Tibial artery (tissue), 4 donors: ENCODE measurements around the gene SDHAF2.

Experiments
- DNase-seq, 2 donors: peaks; one replicate each; pipeline ENCODE4 v3.0.0-alpha.2; 2019
- H3K27ac ChIP-seq, 2 donors: fragments of 200-600 bp; sonication (generic) in 1 of 2; 1 replicate in 1 of 2; 2 replicates in 1 of 2; pipeline ENCODE4 v1.5.1; 2018 to 2019; ENCODE audit warnings: mild to moderate bottlenecking in 1 of 2
- H3K27me3 ChIP-seq, 2 donors: fragments of 200-600 bp; sonication (generic) in 1 of 2; one replicate each; pipeline versions ENCODE4 v1.5.1 to v1.6.0; 2016 to 2019
- H3K36me3 ChIP-seq, 3 donors: fragments of 200-600 bp; sonication (generic) in 2 of 3; one replicate each; pipeline ENCODE4 v1.5.1; 2016 to 2019; ENCODE audit warnings: mild to moderate bottlenecking in 2 of 3
- H3K4me1 ChIP-seq, 4 donors: fragments of 200-600 bp; sonication (generic) in 2 of 4; 1 replicate in 3 of 4; 2 replicates in 1 of 4; pipeline ENCODE4 v1.5.1; 2016 to 2019
- H3K4me3 ChIP-seq, 2 donors: fragments of 200-600 bp; sonication (generic) in 1 of 2; 1 replicate in 1 of 2; 2 replicates in 1 of 2; pipeline ENCODE4 v1.5.1; 2018 to 2019; ENCODE audit warnings: mild to moderate bottlenecking in 2 of 2
- H3K9me3 ChIP-seq, 3 donors: fragments of 200-600 bp; sonication (generic) in 1 of 3; one replicate each; pipeline ENCODE4 v1.5.1; 2016 to 2019
- intact Hi-C: fragments of 100-400 bp; cut with DNase I; formaldehyde crosslinking; loops from one replicate; pipeline ENCODE4 v1.15.0; 2023; ENCODE audit warnings: low total_unique reads
- TF ChIP-seq, protein P1 (sequence below), 2 experiments: fragments of 200-600 bp in 1 of 2; fragments of 450-650 bp in 1 of 2; IDR thresholded peaks; one replicate each; pipeline ENCODE4 v1.5.1; 2017 to 2019; ENCODE audit warnings: antibody characterized with exemption in 2 of 2, mild to moderate bottlenecking in 1 of 2, moderate library complexity in 1 of 2

The SDHAF2 gene

GRCh38 chr11:61481806-61482205 is 51.9 kb downstream of the SDHAF2 start:
- Histone ChIP-seq H3K27ac (no peak overlapping the region), H3K4me3 (no peak overlapping the region), H3K9me3 (no peaks in the 10 kb centered on the region), H3K36me3 (peaks cover 0 to 4% (median 0%) of the 10 kb centered on the region in 3 donors), H3K27me3 (peaks cover 0 to 3% of the 10 kb centered on the region in 2 donors), H3K4me1 (peaks cover 0 to 18% (median 8%) of the 10 kb centered on the region in 4 donors)
- TF ChIP-seq, protein P1, sequence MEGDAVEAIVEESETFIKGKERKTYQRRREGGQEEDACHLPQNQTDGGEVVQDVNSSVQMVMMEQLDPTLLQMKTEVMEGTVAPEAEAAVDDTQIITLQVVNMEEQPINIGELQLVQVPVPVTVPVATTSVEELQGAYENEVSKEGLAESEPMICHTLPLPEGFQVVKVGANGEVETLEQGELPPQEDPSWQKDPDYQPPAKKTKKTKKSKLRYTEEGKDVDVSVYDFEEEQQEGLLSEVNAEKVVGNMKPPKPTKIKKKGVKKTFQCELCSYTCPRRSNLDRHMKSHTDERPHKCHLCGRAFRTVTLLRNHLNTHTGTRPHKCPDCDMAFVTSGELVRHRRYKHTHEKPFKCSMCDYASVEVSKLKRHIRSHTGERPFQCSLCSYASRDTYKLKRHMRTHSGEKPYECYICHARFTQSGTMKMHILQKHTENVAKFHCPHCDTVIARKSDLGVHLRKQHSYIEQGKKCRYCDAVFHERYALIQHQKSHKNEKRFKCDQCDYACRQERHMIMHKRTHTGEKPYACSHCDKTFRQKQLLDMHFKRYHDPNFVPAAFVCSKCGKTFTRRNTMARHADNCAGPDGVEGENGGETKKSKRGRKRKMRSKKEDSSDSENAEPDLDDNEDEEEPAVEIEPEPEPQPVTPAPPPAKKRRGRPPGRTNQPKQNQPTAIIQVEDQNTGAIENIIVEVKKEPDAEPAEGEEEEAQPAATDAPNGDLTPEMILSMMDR (IDR thresholded peaks at IDR 0.05), result no peak
- DNase-seq, result no peak
- intact Hi-C loops, result no loop called here

GRCh38 chr11:61482513-61482912 is 52.6 kb downstream of the SDHAF2 start:
- H3K4me3 ChIP-seq, result no peak overlapping the region
- DNase-seq, result no peak
- H3K27ac ChIP-seq, result no peak overlapping the region
- intact Hi-C loops, result no loop called here
- no peaks in the 10 kb centered on the region for H3K9me3 ChIP-seq
- TF ChIP-seq, protein P1 (IDR thresholded peaks at IDR 0.05), result no peak
- H3K36me3 ChIP-seq, result peaks cover 0 to 11% (median 0%) of the 10 kb centered on the region in 3 donors
- peaks cover 0 to 11% (median 3%) of the 10 kb centered on the region in 4 donors for H3K4me1 ChIP-seq
- H3K27me3 ChIP-seq, result peaks cover 0 to 3% of the 10 kb centered on the region in 2 donors

DNA sequence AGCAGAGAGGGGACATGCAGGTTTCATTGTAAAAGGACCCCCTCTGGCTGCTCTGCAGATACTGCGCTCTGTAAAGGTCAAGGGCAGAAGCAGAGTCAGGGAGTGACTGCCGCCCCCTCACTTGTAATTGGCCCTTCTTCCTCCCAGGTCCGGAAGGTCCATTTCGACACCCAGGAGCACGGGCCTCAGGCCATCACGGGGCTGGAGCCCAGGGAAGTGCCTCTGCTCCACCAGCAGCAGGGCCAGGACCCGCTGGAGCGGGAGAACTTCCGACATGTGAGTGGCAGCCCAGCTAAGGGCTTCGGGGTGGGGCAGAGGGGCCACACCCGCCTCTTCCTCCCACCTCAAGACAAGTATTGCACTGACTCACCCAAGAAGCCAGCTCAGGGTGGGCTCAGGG is 54.6 kb downstream of the SDHAF2 start:
- Histone ChIP-seq H3K27ac (no peak overlapping the region), H3K4me3 (no peak overlapping the region), H3K27me3 (peaks cover 0 to 3% of the 10 kb centered on the region in 2 donors), H3K4me1 (peaks cover 0 to 21% (median 14%) of the 10 kb centered on the region in 4 donors), H3K9me3 (no peaks in the 10 kb centered on the region), H3K36me3 (peaks cover 0 to 12% (median 0%) of the 10 kb centered on the region in 3 donors)
- DNase-seq, result no peak
- intact Hi-C loops, result no loop called here
- TF ChIP-seq, protein P1 (IDR thresholded peaks at IDR 0.05), result no peak

- Histone ChIP-seq H3K4me3 (no peak overlapping the region), H3K27ac (no peak overlapping the region), H3K27me3 (peaks cover 0 to 3% of the 10 kb centered on the region in 2 donors), H3K4me1 (peaks cover 0 to 27% (median 20%) of the 10 kb centered on the region in 4 donors), H3K9me3 (no peaks in the 10 kb centered on the region), H3K36me3 (peaks cover 0 to 12% (median 0%) of the 10 kb centered on the region in 3 donors)
- intact Hi-C loops, result no loop called here
- DNase-seq, result no peak
- TF ChIP-seq, protein P1 (IDR thresholded peaks at IDR 0.05), result no peak
Observed at GRCh38 chr11:61485080-61485479, 55.2 kb downstream of the SDHAF2 start.

- H3K27me3 ChIP-seq, result peaks cover 0 to 3% of the 10 kb centered on the region in 2 donors
- peaks cover 0 to 12% (median 0%) of the 10 kb centered on the region in 3 donors for H3K36me3 ChIP-seq
- TF ChIP-seq, protein P1 (IDR thresholded peaks at IDR 0.05), result no peak
- peaks cover 0 to 34% (median 25%) of the 10 kb centered on the region in 4 donors for H3K4me1 ChIP-seq
- no peak overlapping the region for H3K4me3 ChIP-seq
- no peak for DNase-seq
- no peaks in the 10 kb centered on the region for H3K9me3 ChIP-seq
- intact Hi-C loops, result no loop called here
- H3K27ac ChIP-seq, result no peak overlapping the region
Observed at GRCh38 chr11:61486011-61486620, 56.2 kb downstream of the SDHAF2 start.
